HepG2 (cell line): ENCODE measurements around the gene LOXL3. TPM values are rescaled to one million over a fixed set of nuclear protein-coding genes. Genes with fewer than 3 reads are reported as not detected.
A peak's percentile ranks its signal among the peaks of the same experiment; 100 is the strongest.

ENCODE experiments used
- ARID2 ChIP-seq: sonication (generic); formaldehyde crosslinking; IDR thresholded peaks from 2 replicates; pipeline ENCODE4 v1.8.1; 2022; ENCODE audit warnings: mild to moderate bottlenecking, missing genetic modification reagents, borderline replicate concordance
- ARNT ChIP-seq: fragments of 450-650 bp; IDR thresholded peaks from 2 replicates; pipeline ENCODE4 v1.6.1; 2017
- EZH2 ChIP-seq: conservative IDR thresholded peaks from 2 replicates; pipeline ENCODE4 v1.6.1; 2012; ENCODE audit warnings: mild to moderate bottlenecking, low read depth, low read length, moderate library complexity
- KLF12 ChIP-seq: sonication (generic); formaldehyde crosslinking; IDR thresholded peaks from 2 replicates; pipeline ENCODE4 v1.4.0; 2020; ENCODE audit warnings: missing genetic modification reagents, borderline replicate concordance
- MTA1 ChIP-seq: sonication (generic); formaldehyde crosslinking; IDR thresholded peaks from 2 replicates; pipeline ENCODE4 v1.4.0; 2020; ENCODE audit warnings: missing genetic modification reagents, mild to moderate bottlenecking, borderline replicate concordance
- MXD1 ChIP-seq: sonication (generic); formaldehyde crosslinking; IDR thresholded peaks from 2 replicates; pipeline ENCODE4 v1.4.0; 2020; ENCODE audit warnings: mild to moderate bottlenecking, missing genetic modification reagents
- PAXIP1 ChIP-seq: sonication (generic); formaldehyde crosslinking; conservative IDR thresholded peaks from 2 replicates; pipeline ENCODE4 v1.4.0; 2020; ENCODE audit warnings: mild to moderate bottlenecking, missing genetic modification reagents, moderate library complexity
- PRMT3 ChIP-seq: sonication (generic); formaldehyde crosslinking; IDR thresholded peaks from 2 replicates; pipeline ENCODE4 v1.8.1; 2022; ENCODE audit warnings: low read depth, mild to moderate bottlenecking, moderate library complexity, missing genetic modification reagents, borderline replicate concordance
- ZBED4 ChIP-seq: sonication (generic); formaldehyde crosslinking; IDR thresholded peaks from 2 replicates; pipeline ENCODE4 v1.4.0; 2020; ENCODE audit warnings: missing genetic modification reagents, borderline replicate concordance
- ZNF318 ChIP-seq: sonication (generic); formaldehyde crosslinking; IDR thresholded peaks from 2 replicates; pipeline ENCODE4 v1.4.0; 2020; ENCODE audit warnings: mild to moderate bottlenecking, missing genetic modification reagents
- ZNF709 ChIP-seq: sonication (generic); formaldehyde crosslinking; IDR thresholded peaks from 2 replicates; pipeline ENCODE4 v1.5.0; 2020; ENCODE audit warnings: mild to moderate bottlenecking, missing genetic modification reagents
- polyA plus RNA-seq, 8 experiments: library from polyadenylated mRNA; depleted of rRNA in 3 of 8; stranded (reverse) in 7 of 8; unstranded in 1 of 8; fragments of >200 nt; fragmentation: Illumina TruSeq in 4 of 8; extraction: Trizol in 4 of 8; gene quantifications; 2 replicates each; pipeline versions ENCODE4 v1.2.1 to v1.2.3, GENCODE V29; 2011 to 2016; ENCODE audit warnings: low read depth in 4 of 8, missing spikeins in 1 of 8, mixed read lengths in 1 of 8; ENCODE audit not compliant: insufficient read depth in 1 of 8
- total RNA-seq, 5 experiments: library from RNA; depleted of rRNA; stranded (reverse); fragments of >200 nt; fragmentation: Illumina TruSeq; extraction: Trizol; gene quantifications; 2 replicates each; pipeline ENCODE4 v1.2.3, GENCODE V29; 2016; ENCODE audit warnings: low read depth in 1 of 5

Gene LOXL3
- total and polyA plus RNA-seq, 2 of the 13 experiments (the other 11 are each of a cell fraction or from before 2014, with no cell fraction given), result 0.55 to 6.5 TPM

GRCh38 chr2:74524955-74525716, 28.6 kb downstream of the LOXL3 start (continued):
- TF ChIP-seq PRMT3, result no peak
- no peak for TF ChIP-seq ZNF318
- no peak for TF ChIP-seq ARID2 (CRISPR knock-in tag)
- TF ChIP-seq ARNT, result no peak
- TF ChIP-seq ZNF709 (CRISPR knock-in tag), result 0 out of 2 replicates have a peak, but pooled peaks have one; percentile 54
- no peak for TF ChIP-seq ZBED4
- peak; percentile 61; the same call in 1 of the 2 replicates for TF ChIP-seq MTA1 (CRISPR knock-in tag)
- TF ChIP-seq KLF12 (CRISPR knock-in tag), result no peak
- no peak for TF ChIP-seq MXD1 (CRISPR knock-in tag)
- TF ChIP-seq PAXIP1, result no peak
- TF ChIP-seq EZH2, result no peak
